ENCODE measurements around the gene PRKRA. TPM values are rescaled to one million over a fixed set of nuclear protein-coding genes. Genes with fewer than 3 reads are reported as not detected.

PRKRA gene
- total and polyA plus RNA-seq, 4 donors, result 8.3 to 28.1 (median 13.4) TPM

Other genes starting within 250 kb of the PRKRA start
- 1 to 10 TPM in 1 of 2 donors, under 1 TPM in 1; 0.70 to 2.3 TPM for gene PJVK, start 203 bp upstream of the PRKRA start, total RNA-seq
- 1 to 10 TPM in 1 of 2 donors, under 1 TPM in 1; 0.48 to 2.1 TPM for gene PJVK, start 203 bp upstream of the PRKRA start, polyA plus RNA-seq
- 1 to 10 TPM; 4.1 to 5.7 TPM for gene FKBP7, start 27.4 kb upstream of the PRKRA start, total RNA-seq
- 10 to 100 TPM in 1 of 2 donors, 1 to 10 TPM in 1; 2.8 to 10.4 TPM for gene FKBP7, start 27.4 kb upstream of the PRKRA start, polyA plus RNA-seq
- 1 to 10 TPM; 5.9 to 6.3 TPM for gene PLEKHA3, start 29.3 kb upstream of the PRKRA start, total RNA-seq
- gene PLEKHA3, start 29.3 kb upstream of the PRKRA start, polyA plus RNA-seq, result 1 to 10 TPM; 3.6 to 7.1 TPM